D721Med (cell line): Measurements from ENCODE around the gene EFL1.
"Not testable (repeated sequence)": the region's sequence is repeated elsewhere in the genome, so short reads cannot be mapped to it uniquely, and the experiment has no call there.

Experiments used
- DNase-seq: peaks from one replicate; pipeline ENCODE4 v3.0.0; 2011; ENCODE audit warnings: low spot score; ENCODE audit not compliant: insufficient read length
- FAIRE-seq: peaks from 2 replicates; lab custom pipeline; 2011; peaks lifted over from hg19 to GRCh38; lab: Jason Lieb, UNC
- CTCF ChIP-seq: IDR thresholded peaks from 2 replicates; pipeline ENCODE4 v1.5.1; 2012; ENCODE audit warnings: mild to moderate bottlenecking, control low read depth; ENCODE audit not compliant: insufficient read depth; ENCODE audit errors: missing control alignments

EFL1 gene

GRCh38 chr15:82294061-82294690, 31.6 kb upstream of the EFL1 start:
- FAIRE-seq (no peak), DNase-seq (no peak)
- TF ChIP-seq CTCF: no peak

GRCh38 chr15:82292271-82292670, 29.7 kb upstream of the EFL1 start:
- DNase-seq (no peak), FAIRE-seq (no peak)
- TF ChIP-seq CTCF: no peak

GRCh38 chr15:82288202-82288601, 25.7 kb upstream of the EFL1 start:
- not testable (repeated sequence) for DNase-seq, FAIRE-seq

GRCh38 chr15:82286475-82286874, 23.9 kb upstream of the EFL1 start:
- FAIRE-seq: not testable (repeated sequence)

GRCh38 chr15:82284381-82284780, 21.8 kb upstream of the EFL1 start:
- FAIRE-seq, DNase-seq: not testable (repeated sequence)

More at GRCh38 chr15:82286475-82286874, 23.9 kb upstream of the EFL1 start:
- not testable (repeated sequence) for DNase-seq

GRCh38 chr15:82282386-82282785, 19.9 kb upstream of the EFL1 start:
- FAIRE-seq, DNase-seq: not testable (repeated sequence)

GRCh38 chr15:82281276-82281675, 18.7 kb upstream of the EFL1 start:
- peak; percentile 97 for FAIRE-seq
- DNase-seq: not testable (repeated sequence)

GRCh38 chr15:82275410-82275809, 12.9 kb upstream of the EFL1 start:
- no peak for DNase-seq
- FAIRE-seq: no peak
- TF ChIP-seq CTCF: no peak

GRCh38 chr15:82272154-82272553, 9.6 kb upstream of the EFL1 start:
- DNase-seq (no peak), FAIRE-seq (no peak)
- no peak for TF ChIP-seq CTCF

GRCh38 chr15:82268454-82268853, 5.9 kb upstream of the EFL1 start:
- peak; percentile 44 for FAIRE-seq
- DNase-seq: not testable (repeated sequence)

GRCh38 chr15:82267137-82267536, 4.6 kb upstream of the EFL1 start:
- FAIRE-seq, DNase-seq: not testable (repeated sequence)
